Effector CD8-positive, alpha-beta T cell (primary cell): Measurements from ENCODE around the gene CD83.

ENCODE experiments used
- DNase-seq: peaks from one replicate; lab custom pipeline; 2025; lab: John Stamatoyannopoulos, UW

The CD83 gene

DNA sequence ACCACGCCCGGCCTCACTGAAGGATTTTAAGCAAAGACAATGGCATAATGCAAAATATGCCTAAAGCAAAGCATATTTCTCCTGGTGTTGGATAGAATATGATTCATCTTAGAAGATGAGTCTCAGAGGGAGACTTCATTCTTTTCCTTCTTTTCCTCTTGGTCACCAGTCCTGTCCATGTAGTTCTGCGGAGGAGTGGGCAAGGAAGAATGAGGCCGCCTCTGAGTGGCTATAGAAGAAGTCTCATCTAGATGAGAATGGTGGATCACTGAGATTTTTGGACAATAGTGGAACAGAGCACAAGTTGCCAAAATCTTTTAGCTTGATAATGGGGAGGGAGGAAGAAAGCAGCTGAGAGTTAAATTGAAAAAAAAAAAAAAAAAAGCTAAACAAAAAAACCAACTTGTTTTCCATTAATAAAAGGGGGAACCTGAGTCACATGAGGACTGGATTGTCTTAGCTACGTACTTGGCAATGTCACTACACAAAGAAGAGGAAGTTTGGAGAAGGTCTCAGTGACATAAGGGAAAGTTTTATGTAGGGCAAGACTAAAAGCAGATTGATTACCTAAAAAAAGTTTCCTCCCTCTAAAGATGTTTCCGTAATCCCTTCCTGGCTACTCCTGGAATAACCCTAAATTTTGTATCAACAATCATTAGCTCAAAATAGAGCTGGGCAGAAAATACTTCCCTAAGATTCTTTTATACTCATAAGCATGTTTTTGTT lies 6.0 kb downstream of the CD83 start:
- no peak for DNase-seq

DNA sequence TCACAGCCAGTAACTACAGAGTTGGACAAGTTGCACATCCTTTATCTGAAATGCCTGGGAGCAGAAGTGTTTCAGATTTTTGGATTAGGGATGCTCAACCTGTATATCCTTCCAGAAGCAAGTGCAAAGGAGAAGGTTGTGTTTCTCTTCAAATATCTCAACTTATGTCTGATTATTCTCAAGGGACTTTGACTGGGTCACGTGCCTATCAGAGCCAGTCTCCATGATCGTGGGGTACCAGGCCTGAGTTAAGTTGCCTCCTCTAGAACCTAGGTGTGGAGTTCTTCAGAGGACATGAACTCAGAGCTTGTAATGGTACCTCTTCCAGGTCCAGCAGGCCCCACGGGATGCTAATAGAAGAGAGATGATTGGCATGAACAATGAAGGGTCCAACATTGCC lies 7.8 kb downstream of the CD83 start:
- no peak for DNase-seq

DNA sequence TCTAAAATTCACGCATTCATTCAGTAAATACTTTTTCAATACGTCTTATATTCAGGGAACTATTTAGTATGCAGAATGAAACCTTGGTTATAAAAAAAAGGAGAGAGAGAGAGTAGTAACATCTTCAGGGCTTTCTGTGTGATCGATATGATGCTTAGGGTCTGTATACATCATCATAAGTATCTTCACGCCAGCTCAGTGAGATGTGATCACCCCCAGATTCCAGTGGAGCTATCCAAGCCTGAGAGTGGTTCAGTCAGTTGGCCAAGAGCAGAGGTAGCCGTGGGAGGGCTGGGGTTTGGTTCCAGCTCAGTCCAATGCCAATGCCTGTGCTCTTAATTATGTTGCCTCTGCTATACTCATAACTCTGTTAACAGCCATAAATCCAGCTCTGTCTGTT lies 8.6 kb downstream of the CD83 start:
- no peak for DNase-seq

DNA sequence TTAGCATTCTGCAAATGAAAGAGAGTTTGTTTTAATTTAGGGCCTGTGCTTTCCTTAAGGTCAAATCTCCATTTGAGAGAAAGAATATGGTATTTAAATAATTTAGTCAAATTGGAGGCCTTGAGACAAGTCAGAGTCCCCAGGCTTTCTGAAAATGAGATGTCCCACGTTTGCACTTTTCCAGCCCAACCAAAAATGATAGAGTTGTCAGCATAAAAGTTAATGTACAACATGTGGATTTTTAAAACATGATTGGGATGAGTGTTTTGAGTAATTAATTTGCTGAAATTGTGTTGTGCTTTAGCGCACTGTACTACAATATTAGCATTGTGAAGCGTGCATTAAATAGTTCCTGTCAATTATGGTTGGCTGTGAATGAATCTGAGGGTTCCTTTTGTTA lies 10.0 kb downstream of the CD83 start:
- DNase-seq: no peak

DNA sequence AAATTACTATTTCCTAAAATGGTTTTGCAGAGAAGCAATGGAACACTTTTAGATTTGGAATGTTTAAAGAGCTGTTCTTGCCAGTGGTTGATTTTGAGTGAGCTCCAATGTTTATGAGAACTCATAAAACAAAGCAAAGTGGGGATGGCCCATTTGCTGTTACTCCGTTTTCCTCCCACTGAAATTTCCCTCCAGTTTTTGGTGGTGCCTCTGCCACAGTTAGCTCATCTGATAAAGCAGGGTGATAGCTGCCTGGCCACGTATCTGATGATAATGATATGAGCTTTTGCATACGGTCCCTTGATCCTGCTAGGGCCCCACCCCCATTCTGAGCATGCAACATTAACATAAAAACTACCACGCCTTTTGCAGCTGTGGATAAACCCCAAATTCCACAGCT lies 10.4 kb downstream of the CD83 start:
- DNase-seq: no peak

DNA sequence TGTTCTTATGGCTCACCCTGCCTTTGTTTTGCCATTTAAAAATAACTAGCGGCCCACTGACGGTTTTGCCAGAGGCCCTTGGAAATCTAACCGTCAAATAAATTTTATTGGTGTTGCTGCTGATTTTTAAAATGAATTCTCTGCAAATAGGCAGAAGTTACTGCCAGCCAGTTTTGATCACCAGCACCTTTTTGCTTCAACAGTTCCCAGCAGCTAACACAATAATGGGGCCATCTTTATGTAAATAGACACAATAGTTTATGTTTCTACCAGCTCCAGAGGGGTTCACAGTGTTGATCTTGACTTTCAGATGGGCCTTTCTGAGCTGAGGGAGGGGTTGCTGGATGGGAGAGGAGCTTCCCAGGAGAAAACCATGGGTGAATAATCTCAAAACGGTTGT lies 11.2 kb downstream of the CD83 start:
- no peak for DNase-seq

DNA sequence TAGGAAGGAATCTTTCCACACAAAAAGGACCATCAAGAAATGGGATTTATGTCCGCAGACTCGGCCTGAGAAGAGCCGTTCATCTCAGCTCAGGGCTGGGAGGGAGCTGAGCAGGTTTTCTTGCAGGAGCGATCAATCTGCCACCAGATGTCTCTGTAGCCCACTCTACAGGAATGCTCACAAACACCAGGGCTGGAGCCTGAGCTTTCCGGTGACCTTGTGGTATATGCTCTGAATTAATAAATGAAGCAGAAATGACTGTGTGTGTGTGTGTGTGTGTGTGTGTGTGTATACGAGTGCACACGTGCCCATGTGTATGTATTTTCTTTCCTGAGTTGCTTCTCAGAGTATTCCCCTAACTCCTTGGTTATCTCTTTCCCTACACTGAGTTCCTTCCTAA lies 12.0 kb downstream of the CD83 start:
- no peak for DNase-seq

DNA sequence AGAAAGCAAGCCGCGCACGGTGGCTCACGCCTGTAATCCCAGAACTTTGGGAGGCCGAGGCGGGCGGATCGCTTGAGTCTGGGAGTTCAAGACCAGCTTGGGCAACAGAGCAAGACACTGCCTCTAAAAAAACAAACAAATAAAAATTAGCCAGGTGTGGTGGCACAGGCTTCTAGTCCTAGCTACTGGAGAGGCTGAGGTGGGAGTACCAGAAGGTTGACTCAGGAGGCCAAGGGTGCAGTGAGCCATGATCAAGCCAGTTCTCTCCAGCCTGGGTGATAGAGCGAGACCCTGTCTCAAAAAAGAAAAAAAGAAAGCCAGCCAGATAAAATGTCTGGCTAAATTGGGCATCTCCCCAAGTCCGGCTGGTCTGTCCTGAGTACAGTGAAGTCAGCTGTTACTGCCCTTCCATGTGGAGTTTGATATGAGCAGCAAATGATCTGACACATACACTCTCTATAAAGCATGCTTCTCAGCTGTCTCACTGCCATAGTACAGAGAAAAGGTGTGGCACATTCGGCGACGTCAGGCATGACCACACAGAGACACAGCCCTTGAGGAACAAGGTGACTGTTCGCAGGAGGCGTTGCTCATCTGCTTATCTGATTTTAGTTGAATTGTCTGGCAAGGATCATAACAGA lies 13.0 kb downstream of the CD83 start:
- no peak for DNase-seq

DNA sequence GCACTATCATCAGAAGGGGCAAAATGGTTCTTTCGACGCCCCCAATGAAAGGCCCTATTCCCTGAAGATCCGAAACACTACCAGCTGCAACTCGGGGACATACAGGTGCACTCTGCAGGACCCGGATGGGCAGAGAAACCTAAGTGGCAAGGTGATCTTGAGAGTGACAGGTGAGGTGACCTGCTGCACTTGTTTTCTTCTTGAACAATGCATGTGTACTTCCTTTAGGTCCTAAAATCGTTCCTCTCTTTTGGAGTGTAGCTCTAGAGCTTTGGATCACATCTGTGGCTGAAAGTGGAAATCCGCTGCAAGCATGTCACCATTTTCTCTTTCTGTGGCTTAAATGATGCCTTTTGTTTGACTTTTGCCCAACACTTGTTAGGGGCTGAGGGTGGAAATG lies 14.0 kb downstream of the CD83 start:
- DNase-seq: no peak

DNA sequence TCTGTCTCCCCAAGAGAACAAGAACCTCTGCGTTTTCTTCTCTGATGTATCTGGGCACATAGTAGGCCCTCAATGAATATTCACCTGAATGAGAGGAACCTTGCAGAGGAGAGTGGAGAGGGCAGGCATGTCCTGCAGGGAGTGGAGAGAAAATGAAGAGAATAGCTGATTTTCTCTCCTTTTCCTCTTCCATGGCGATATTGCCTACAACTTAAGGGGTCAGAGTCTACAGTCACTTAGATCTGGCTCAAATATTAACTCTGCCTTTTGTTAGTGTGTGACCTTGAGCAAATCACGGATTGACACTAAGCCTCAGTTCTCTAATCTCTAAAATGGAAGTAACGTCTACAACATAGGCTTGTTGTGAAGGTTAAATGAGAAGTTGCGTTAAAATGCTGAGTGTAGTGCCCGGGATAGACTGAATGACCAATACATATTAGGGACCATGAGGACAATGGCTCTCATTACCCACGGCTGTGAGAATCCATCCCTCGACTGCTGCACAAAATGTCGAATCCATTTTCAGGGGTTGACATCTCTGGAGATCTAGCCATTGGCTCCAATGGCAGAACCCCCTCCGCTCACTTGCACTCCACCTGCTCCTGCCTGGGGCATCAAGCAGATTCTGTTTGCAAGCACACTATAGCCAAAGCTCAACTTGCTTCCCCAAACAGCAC lies 14.8 kb downstream of the CD83 start:
- DNase-seq: no peak

DNA sequence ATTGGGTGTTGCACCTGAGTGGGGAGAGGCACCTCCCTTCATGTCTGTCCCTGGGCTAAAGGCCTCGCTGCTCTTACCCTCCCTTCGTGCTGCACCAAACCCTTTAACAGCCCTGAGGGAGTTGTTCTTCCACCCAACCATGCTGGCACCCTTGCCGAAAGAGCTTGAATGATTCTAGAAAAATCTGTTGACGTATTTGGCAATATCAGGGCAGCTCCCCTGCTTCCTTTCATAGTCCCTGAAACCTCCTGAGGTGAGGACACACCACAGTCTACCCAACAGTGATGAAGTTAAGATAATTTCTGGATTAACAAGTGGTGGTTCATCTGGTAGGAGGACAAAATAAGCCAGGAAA lies 15.3 kb downstream of the CD83 start:
- DNase-seq: no peak

DNA sequence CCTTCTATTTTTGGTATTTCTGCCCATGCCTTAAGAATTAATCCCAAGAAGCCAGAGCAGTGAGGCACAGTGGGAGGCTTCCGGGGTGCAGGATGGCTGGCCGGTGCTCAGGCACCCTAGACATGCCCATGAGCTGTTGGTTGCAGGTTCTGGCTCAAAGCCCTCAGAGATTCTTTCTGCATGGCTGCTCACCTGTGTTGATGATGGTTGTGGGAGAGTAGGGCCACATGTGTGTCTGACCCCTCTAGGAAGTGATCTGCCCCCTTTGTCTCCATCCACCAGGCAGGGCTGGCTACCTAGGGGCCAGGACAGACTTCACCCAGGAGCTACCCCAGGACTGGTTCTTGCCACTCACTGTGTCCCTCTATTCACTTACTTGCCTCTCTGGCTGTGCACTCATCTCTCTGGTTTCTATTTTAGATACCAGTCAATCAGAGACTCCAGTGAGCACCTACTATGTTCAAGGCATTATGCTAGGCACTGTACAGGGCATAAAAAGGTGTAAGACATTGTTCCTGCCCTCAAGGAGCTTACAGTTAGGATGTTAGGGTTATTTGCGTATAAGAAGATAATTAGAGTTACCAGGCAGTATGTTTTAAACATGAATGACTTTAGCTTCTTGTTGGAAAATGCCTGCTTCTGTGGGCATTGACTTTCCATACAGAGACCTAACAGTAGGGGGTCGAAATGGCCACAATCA lies 16.8 kb downstream of the CD83 start:
- no peak for DNase-seq

DNA sequence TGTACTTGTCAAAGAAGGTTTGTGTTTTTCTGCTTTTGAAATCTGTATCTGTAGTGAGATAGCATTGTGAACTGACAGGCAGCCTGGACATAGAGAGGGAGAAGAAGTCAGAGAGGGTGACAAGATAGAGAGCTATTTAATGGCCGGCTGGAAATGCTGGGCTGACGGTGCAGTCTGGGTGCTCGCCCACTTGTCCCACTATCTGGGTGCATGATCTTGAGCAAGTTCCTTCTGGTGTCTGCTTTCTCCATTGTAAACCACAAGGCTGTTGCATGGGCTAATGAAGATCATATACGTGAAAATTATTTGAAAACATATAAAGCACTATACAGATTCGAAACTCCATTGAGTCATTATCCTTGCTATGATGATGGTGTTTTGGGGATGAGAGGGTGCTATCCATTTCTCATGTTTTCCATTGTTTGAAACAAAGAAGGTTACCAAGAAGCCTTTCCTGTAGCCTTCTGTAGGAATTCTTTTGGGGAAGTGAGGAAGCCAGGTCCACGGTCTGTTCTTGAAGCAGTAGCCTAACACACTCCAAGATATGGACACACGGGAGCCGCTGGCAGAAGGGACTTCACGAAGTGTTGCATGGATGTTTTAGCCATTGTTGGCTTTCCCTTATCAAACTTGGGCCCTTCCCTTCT lies 18.4 kb downstream of the CD83 start:
- no peak for DNase-seq

DNA sequence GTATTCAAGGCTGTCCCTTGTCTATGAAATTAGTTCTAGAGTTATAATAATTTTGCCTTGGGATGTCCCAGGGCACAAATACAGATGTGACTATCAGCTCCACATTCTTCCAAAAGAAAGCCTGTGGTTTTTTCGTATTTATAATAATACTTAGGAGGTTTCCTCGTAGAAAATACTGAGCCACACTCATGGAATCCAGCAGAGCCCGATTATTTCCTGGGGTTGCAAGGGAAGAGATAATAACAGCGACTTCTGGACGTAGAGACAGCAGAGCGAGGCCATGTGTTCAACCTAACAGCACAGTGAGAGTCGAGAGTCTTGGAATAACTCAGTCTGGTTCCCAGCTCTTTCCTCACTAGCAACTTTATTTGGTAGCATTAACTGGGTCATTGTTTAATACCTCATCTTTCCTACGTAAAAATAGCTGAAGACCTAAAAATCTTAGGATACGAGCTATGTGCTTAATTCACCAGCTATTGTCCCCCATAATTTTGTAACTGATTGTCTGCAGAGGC lies 21.2 kb downstream of the CD83 start:
- DNase-seq: no peak

DNA sequence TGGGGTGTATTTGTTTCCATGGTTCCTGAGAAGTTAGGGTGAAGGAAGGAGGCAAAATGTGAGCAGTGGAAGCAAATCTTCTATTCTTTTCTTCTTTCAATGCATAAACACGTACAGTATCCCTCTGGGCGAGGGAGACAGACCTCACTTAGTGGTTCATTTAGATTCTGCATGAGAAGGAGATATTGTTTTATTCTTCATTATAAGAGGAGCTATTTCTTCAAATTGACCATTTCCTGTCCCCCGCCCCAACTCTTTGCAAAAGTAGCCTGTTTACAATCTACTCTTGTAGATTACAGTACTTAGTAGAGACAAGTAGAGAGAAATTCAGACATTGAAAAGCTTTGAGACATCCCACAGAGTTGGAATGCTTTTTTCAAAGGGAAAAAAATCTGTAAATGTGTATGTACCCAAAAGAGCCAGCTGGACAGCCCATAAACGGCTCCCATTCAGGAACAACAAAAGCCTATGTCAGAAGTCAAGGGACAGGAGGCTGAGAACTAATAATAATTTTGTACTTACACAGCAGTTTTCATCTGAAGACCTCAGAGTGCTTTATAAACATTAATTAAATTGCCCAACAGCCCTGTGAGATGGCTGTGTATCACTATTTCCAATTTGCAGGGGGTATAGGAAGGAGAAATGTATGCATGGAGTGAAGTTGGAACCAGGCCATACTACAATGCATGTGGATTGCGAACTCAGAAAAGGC lies 23.9 kb downstream of the CD83 start:
- no peak for DNase-seq

DNA sequence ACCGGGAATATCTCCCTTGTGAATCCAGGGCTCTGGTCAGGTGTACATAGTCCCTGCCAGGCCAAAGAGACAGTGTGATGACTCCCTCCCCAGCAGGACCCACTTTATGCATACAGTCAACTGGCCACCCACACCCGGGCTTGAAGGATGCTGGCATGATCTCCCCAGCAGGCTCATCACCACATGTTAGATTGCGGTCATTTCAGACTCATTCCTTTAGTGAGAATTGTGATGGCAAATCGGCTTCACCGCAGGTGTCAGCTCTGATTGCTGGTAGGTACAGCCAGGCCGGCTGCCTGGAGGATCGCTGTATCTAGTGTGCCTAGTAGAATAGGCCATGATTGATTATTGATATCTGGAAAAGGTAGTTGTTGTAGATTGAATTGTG lies 24.5 kb downstream of the CD83 start:
- DNase-seq: no peak

DNA sequence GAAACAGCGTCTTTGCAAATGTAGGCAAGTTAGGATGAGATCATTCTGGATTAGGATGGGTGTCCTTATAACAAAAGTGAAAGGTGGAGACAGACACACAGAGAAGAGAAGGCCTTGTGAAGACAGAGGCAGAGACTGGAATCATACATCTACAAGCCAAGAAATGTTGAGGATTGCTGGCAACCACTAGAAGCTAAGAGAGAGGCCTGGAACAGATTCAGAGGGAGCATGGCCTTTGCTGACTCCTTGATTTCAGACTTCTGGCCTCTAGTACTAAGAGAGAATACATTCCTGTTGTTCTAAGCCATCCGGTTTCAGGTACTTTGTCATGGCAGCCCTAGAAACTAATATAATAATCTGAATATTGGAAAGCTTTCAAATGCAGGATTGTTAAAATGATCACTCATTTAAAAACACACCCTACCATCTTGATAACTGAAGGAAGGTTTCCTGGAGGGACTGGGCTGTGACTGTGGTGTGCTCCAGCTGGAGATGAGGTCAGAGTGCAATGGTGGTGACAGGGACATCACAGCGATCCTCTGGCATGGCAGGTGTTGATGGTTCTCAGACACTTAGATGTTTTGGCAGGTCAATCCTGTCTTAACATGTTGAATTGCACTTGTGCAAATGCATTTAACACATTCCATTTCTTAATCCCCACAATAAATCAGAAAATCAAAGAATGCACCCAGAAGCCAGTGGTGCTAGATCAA lies 25.1 kb downstream of the CD83 start:
- no peak for DNase-seq

DNA sequence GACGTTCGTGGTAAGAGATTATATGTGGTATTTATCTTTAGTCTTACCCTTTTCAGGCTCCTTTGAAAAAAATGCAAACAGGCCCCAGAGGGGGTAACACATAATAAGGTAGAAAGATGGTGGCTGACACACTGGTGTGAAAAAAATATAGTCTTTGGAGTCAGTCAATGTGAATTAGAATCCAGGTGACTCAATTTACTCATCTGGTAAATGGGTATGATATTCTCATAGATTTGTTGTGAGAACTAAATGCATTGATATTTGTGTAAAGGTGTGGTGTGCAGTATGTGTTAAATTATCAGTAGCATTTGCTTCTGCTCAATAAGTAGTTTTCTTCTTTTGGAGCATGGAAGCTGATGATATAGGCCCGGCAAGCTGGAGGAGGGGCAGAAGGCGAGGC lies 25.7 kb downstream of the CD83 start:
- no peak for DNase-seq

DNA sequence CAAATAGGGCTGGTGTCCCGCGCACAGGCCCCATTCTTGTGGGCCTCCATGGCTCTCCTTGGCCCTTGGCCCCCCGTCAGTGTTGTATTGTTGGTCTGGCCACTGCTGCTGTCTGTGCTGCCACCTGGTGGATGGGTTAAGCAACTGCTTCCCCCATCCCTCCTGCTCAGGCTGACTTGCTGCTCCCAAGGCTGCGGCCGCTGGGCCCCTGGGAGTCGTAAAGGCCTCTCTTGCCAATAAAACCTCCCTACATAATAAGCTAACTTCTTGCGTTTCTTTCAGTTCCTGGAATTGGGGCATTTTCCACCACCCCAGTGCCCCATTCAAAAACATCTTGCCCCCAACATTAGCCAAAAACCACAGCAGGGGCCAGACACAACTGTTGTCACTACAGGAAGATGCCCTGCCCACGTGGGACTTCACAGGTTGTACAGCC lies 27.1 kb downstream of the CD83 start:
- DNase-seq: peak; percentile 61

DNA sequence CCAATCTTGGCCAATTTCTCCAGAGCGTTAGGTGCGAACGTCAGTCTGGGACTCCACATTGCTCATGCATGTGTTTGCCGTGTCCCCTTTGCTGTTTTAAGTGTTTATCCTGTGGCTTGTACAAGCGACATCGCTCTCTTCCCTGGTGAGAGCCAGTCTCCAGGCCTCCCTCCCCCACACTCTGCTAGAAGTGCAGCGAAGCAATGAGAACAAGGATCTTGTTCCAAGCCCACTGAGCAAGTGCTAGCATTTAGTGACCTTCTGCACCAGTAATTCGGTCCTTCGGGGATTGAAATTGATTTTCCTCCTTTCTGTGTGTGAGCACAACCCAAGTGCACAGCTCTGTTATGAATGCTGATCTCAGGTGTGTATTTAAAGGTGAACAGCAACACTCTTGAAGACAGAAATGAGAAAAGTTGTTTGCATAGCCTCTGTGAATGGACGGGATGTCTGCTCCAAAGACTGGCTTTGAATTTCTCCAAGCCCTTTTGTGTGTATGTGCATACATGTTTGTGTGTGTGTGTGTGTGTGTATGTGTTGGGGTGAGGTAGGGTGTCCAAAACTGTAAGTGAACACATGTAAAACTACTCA lies 29.0 kb downstream of the CD83 start:
- DNase-seq: no peak
